Measurements from ENCODE around the gene PPP1R9A.

DNA sequence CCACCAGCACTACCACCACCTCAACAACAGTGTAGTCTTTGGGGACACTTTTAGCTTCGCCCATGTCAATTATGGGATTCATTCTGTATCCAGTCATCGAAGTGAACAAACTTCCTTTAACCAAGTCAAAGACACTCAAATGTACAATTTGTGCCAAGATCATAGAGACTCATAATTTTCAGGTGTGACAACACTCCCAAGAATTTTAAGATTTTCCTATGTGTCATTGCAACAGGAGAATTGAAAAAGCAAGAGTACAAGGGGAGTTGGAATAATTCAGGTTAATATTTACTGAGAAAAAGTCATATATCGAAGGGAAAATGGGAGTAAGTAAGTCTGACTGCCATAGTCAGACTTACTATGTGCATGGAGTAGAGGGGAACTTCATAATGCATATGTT is 390.7 kb downstream of the PPP1R9A start:
- TF ChIP-seq EP300 (conservative IDR thresholded peaks at IDR 0.05; ENCODE audit: poor library complexity, severe bottlenecking): no peak
- TF ChIP-seq RAD21 (conservative IDR thresholded peaks at IDR 0.05): no peak
- no peak for TF ChIP-seq POLR2AphosphoS5 (IDR thresholded peaks at IDR 0.05)
- TF ChIP-seq, protein P1, sequence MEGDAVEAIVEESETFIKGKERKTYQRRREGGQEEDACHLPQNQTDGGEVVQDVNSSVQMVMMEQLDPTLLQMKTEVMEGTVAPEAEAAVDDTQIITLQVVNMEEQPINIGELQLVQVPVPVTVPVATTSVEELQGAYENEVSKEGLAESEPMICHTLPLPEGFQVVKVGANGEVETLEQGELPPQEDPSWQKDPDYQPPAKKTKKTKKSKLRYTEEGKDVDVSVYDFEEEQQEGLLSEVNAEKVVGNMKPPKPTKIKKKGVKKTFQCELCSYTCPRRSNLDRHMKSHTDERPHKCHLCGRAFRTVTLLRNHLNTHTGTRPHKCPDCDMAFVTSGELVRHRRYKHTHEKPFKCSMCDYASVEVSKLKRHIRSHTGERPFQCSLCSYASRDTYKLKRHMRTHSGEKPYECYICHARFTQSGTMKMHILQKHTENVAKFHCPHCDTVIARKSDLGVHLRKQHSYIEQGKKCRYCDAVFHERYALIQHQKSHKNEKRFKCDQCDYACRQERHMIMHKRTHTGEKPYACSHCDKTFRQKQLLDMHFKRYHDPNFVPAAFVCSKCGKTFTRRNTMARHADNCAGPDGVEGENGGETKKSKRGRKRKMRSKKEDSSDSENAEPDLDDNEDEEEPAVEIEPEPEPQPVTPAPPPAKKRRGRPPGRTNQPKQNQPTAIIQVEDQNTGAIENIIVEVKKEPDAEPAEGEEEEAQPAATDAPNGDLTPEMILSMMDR (IDR thresholded peaks at IDR 0.05; ENCODE audit: poor library complexity, severe bottlenecking): no peak
- TF ChIP-seq, protein P2, sequence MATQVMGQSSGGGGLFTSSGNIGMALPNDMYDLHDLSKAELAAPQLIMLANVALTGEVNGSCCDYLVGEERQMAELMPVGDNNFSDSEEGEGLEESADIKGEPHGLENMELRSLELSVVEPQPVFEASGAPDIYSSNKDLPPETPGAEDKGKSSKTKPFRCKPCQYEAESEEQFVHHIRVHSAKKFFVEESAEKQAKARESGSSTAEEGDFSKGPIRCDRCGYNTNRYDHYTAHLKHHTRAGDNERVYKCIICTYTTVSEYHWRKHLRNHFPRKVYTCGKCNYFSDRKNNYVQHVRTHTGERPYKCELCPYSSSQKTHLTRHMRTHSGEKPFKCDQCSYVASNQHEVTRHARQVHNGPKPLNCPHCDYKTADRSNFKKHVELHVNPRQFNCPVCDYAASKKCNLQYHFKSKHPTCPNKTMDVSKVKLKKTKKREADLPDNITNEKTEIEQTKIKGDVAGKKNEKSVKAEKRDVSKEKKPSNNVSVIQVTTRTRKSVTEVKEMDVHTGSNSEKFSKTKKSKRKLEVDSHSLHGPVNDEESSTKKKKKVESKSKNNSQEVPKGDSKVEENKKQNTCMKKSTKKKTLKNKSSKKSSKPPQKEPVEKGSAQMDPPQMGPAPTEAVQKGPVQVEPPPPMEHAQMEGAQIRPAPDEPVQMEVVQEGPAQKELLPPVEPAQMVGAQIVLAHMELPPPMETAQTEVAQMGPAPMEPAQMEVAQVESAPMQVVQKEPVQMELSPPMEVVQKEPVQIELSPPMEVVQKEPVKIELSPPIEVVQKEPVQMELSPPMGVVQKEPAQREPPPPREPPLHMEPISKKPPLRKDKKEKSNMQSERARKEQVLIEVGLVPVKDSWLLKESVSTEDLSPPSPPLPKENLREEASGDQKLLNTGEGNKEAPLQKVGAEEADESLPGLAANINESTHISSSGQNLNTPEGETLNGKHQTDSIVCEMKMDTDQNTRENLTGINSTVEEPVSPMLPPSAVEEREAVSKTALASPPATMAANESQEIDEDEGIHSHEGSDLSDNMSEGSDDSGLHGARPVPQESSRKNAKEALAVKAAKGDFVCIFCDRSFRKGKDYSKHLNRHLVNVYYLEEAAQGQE (IDR thresholded peaks at IDR 0.05; ENCODE audit: borderline replicate concordance): no peak
- TF ChIP-seq TAF1 (IDR thresholded peaks at IDR 0.05; ENCODE audit: low read depth): no peak

Data from neural cell (in vitro differentiated cells).